GM21717 (cell line): ENCODE data around the gene METTL26.

Source experiments
- ATAC-seq: cut with Tn5 transposase; IDR thresholded peaks from one replicate; pipeline ENCODE4 v1.9.1; 2021; ENCODE audit warnings: mild to moderate bottlenecking, moderate library complexity; ENCODE audit not compliant: unreplicated experiment

Gene METTL26

DNA sequence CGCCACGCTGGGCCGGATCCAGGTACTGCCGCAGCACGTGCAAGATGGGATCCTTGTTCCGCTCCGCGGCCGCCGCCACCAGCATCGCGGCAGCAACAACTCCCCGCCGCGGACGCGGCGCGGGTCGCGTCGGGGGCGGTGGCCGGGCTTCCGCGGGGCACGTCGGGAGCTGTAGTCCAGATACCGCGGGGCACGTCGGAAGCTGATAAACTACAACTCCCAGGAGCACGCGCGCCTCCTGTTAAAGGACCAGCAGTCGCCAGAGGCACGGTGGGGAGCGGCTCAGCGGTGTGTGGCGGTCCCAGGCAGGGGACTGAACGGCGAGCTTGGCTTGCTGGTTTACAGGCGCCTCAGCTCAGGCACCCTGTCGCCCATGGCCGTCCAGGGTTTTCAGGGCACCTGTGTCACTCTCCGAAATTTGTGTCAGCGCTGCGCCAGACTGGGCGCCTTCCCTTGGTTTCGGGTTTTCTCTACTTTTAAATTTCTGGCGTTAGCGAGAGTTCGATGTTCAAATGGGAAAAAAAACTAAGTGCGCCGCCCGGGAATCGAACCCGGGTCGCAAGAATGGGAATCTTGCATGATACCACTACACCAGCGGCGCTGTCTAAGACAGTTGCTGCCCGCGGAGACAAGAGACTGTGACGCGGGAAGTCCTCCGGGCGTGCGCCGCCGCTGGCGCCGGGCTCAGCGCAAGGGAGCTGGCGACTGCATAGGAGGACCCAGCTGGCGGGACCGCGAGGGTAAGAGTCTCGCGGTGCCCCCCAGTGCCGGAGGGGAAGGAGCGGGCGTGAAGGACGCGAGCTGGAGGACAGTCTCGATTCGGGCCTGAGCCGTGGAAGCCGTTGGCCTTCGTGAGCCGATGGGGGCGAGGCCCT lies at the start of gene METTL26:
METTL26 (minus strand) TSS at position 100 of the 875 bp plus-strand sequence; CDS start at position 85, 15 bp downstream.
- peak; percentile 57 for ATAC-seq

DNA sequence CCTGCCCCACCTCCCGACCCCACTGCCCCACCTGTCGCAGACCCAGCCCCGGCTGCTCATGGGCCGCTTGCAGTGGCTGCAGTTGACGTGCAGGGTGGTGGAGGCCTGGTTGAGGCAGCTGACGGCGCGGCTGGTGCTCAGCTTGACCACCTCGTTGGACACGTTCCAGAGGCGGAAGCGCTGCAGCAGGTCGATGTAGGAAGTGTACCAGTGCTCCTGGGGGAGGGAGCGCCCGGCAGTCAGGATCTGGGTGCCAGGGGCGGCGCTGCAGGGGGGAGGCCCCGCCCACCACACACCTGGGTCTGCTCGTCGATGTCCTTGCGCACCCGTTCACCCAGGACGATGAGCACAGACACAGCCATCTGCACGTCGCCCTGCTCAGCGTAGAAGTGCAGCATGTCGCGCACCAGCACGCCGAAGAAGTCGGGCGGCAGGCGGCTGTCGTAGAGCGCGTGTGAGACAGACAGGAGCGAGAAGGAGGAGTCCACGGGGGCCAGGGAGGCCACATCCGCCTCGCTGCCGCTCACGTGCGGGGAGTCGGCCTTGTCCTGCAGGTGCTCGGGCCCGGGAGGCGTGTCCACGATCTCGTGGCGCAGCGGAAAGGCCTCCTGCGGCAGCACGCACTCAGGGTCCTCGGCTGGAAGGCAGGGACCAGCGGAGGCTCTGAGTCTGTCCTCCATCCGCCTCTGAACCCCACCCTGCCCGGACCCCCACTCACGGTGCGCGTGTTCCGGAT lies 49.0 kb upstream of the METTL26 start:
- ATAC-seq: no peak

DNA sequence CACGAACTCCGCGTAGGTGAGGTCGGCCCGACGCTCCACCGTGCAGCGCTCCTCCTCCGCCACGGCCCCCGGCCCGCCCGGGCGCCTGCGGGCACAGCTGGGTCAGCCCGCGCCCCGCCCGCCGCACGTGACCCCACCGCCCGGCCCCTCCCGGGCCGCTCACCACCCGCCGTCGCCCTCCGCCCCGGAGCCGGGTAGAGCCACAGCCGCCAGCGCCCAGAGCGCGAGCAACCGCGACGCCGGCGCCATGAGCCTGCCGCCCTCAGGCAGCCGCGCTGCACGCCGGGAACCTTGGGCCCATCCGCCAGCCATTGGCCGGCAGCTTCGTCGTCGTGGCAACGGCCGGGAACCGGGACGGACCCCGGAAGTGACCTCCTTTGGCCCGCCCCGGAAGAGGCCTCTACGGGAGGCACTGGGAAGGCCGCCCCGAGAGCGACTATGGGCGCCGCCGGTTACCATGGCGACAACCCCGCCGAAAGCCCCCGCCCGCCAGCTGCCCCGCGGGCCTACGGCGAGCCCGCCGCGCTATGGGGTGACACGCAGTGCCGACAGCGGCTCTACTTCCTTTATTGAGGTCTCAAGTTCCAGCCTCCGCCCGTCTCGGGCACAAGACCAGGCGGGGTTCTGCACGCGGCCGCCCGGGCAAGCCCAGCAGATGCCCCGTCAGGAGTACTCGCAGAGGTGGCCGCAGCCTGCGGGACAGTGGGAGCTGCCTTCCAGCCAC lies 48.1 kb upstream of the METTL26 start, which contains the start of gene JMJD8:
JMJD8 (minus strand) TSS at position 264 of the 724 bp plus-strand sequence; CDS start at position 249, 15 bp downstream.
- ATAC-seq: peak; percentile 39

DNA sequence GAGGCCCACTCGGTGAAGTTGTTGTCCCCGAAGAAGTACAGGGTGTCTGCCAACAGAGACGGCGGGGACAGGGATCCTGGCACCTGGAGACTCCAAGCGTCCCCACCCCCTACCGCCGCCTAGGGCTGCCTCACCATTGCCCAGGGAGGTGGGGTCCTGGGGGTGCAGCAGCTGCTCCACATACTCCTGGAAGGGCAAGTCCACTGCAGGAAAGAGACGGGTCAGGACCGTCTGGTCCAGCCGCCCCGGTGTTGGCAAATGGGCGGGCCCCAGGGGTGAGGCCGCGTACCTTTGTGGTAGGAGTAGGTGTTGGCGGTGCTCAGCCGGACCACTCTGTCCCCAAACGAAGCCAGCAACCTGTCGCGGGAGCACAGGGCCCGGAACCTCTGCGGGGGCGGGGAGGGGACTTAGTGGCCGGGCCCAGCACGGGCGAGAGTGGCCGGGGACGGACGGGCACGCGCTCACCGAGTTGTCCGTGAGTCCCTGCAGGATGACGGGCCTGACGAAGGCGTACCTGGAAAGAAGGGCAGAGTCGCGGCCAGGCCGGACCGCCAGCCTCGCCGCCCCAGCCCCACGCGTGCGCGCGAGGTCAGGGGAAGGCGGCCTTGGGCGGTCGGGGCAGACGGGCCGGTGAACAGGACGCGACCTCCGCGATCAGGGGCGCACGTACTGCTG lies 47.4 kb upstream of the METTL26 start:
- ATAC-seq: no peak

DNA sequence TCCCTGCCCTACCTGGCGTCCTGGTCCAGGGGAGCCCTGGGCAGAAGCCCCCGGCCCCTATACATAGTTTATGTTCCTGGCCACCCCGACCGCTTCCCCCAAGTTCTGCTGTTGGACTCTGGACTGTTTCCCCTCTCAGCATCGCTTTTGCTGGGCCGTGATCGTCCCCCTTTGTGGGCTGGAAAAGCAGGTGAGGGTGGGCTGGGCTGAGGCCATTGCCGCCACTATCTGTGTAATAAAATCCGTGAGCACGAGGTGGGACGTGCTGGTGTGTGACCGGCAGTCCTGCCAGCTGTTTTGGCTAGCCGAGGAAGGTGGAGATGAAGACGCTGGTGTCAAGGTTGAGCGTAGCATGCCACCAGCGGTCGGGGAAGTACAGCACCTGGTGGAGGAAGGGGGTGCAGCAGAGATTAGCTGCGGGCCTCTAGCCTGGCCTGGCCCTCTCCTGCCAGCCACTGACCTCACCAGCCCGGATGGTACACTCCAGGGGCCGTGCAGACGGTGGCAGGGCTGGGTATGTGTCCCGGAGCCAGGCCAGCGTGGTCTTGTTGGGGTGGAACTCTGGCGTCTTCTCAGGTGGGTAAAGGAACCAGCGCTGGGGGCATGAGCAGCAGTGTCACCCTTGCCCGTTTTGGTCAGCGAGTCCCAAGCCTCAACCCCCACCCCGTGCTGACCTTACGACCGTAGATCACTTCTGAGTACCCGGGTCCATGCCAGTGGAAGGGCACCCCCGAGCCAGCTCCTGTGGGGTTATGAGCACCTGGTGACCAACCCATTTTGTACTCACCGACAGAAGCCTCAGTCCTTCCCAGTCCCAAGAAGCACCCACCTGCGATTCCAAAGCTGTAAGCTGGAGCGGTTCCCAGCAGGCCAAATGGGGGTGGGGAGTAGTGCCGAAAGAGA lies 46.6 kb upstream of the METTL26 start:
- ATAC-seq: no peak

DNA sequence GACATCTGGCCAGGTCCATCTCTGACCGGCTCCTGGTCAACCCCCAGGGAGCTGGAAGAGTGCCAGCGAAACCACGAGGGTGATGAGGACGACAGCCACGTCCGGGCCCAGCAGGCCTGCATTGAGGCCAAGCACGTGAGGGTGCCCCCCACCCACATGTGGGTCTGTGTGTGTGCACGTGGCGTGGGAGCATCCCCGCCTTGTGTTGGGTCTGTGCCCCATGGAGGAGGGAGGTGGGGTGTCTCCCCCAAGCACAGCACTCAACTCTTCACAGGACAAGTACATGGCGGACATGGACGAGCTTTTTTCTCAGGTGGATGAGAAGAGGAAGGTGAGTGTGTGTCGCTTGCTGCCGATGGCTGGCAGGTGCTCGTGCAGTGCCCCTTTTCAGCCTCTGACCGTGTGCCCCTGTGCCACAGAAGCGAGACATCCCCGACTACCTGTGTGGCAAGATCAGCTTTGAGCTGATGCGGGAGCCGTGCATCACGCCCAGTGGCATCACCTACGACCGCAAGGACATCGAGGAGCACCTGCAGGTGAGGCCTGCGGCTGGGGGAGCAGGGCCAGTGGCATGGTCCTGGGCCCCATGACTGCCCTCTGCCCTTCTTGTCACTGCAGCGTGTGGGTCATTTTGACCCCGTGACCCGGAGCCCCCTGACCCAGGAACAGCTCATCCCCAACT lies 45.8 kb upstream of the METTL26 start:
- no peak for ATAC-seq

DNA sequence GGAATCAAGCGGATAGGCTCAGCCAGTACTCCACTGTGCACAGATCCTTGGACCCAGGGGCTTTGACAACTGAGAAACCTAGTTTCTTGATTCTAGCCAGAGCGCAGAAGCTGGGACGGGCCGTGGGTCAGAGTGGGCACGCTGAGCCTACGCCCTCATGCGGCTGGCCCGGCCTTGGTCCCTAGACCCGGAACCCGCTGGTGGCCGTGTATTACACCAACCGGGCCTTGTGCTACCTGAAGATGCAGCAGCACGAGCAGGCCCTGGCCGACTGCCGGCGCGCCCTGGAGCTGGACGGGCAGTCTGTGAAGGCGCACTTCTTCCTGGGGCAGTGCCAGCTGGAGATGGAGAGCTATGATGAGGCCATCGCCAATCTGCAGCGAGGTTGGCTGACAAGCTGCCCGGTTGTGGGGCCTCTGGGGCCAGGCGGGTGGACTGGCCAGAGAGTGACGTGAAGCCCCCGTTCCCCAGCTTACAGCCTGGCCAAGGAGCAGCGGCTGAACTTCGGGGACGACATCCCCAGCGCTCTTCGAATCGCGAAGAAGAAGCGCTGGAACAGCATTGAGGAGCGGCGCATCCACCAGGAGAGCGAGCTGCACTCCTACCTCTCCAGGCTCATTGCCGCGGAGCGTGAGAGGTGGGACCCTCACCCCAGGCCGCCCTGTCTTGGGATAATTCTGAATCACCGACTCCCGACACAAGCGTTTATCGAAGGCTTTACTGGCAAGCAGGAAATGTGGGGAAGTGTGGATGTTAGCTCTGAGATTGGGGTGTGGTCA lies 45.1 kb upstream of the METTL26 start:
- no peak for ATAC-seq

DNA sequence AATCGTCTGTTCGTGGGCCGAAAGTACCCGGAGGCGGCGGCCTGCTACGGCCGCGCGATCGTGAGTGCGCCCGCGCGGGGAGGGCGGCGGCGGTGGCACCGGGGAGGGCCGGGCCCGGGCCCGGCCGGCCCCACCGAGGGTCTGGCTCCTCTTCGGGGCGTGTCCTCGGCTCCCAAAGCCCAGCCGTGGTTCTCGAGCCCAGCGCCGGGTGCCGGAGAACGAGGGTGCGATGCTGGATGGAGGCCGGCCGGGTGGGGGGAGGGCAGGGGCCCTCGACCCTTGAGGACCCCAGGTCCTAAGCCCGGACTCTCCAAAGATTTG lies 44.5 kb upstream of the METTL26 start:
- ATAC-seq: no peak

DNA sequence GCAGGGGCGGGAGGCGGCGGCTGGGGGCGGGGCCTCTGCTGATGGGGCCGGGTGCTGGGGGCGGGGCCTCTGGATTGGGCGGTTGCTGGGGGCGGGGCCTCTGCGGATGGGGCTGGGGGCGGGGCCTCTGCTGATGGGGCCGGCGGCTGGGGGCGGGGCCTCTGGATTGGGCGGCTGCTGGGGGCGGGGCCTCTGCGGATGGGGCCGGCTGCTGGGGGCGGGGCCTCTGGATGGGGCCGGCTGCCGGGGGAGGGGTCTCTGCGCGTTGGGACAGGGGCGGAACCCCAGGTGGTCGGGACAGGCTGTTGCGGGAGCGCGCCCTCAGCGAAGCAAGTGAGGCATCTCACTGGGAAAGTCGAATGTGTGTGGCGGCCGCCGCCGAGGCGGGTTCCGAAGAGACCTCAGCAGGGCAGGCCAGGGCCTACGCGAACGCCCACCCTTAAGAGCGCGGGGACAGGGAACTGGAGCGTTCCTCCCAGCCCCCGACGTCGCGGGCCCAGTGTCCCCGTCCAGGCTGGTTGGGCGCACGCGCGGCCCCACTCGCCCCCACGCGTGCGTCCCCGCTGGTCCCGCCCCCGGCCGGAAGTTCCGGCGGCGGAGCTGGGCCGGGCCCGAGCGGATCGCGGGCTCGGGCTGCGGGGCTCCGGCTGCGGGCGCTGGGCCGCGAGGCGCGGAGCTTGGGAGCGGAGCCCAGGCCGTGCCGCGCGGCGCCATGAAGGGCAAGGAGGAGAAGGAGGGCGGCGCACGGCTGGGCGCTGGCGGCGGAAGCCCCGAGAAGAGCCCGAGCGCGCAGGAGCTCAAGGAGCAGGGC lies 43.9 kb upstream of the METTL26 start, which contains the start of gene STUB1:
STUB1 (plus strand) TSS at position 597 of the 811 bp plus-strand sequence; CDS start at position 713, 116 bp downstream.
- ATAC-seq: peak; percentile 31

DNA sequence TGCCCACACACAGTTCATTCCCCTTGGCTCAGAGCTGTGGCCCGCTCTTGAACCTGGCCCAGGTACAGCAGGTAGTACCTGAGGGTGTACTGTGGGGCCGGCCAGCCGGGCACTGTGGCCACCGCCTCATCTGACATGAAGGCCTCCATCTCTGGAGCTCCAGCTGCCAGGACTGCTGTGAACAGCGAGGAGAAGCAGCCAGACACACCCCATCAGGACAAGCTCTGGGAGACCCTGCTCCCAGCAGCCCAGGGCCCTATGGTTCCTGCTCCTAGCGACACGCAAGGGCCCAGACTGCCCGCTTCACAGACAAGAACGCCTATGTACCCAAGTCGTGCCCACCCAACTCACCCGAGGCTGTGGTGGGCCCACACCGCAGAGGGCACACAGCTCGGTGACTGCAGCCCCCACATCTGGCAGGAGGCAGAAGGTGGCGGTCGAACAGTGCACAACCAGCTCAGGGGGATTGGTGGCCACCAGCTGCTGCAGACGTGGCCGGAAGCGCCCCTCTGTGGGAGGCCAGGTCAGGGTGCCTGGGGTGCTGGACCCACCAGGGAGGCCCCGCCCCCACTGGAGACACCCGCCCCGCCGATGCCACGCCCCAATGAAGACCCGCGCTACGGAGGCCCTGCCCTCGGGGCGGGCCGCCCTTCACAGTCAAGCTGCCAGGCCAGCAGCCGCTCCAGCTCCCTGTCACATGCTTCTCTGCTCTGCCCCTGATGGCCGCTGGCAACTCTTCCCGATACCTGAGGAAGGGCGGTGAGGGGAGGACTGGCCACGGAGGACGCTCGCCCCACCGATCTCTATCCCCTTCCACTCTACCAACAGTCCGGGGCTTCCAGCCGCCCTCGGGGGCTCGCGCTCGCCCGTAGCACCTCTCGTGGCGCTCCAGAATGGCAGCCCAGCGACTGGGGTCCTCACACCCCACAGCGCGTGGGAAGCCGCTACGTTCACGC lies 43.0 kb upstream of the METTL26 start:
- no peak for ATAC-seq

DNA sequence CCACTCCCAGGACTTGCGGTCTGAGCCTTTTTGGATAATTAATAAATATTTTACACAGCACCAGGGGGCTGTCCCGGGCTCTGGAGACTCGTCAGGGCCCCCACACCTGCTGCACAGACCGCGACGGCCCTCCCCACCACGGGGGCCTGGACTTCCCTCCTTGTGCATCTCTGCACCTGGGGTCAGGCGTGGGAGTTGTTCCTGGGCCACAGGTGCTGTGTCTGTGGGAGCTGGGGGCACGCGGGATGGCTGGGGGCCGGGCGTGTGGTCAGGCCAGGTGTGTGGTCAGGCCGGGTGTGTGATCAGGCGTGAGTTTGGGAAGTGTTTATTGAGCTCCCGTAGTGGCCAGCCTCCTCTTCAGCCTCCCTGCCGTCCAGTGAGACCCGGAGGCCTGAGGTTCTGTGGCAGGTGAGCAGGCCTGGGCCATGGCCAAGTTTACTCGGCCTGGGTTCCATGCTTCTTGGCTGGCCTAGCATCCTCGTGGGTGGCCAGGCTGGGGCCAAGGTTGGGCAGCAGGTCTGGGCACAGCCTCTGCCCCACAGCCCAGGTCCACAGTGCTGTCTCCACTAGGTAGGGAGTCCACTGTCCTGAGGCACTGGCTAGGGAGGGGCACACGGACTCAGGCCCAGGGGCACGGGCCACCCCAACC lies 42.2 kb upstream of the METTL26 start:
- no peak for ATAC-seq

DNA sequence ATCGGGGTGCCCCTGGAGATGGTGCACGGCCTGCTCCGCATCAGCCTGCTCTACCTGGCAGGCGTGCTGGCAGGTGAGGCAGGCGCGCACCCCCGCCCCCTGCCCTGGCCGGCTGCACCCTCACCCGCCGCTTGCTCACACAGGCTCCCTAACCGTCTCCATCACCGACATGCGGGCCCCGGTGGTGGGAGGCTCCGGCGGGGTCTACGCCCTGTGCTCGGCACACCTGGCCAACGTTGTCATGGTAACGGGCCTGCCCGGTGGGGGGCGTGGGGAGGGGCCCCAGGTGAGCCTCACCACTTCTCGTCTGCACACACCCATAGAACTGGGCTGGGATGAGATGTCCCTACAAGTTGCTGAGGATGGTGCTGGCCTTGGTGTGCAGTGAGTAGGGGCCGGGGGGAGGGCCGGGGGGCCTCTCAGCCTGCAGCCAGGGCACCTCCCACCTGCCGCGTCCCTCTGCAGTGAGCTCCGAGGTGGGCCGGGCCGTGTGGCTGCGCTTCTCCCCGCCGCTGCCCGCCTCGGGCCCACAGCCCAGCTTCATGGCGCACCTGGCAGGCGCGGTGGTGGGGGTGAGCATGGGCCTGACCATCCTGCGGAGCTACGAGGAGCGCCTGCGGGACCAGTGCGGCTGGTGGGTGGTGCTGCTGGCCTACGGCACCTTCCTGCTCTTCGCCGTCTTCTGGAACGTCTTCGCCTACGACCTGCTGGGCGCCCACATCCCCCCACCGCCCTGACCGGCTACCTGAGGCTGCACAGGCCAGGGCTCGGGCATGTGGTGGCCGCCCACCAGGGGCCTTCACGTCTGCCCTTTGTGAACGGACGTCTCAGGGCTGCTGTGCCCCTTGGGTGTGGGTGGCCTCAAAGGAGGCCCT lies 41.4 kb upstream of the METTL26 start:
- ATAC-seq: no peak

DNA sequence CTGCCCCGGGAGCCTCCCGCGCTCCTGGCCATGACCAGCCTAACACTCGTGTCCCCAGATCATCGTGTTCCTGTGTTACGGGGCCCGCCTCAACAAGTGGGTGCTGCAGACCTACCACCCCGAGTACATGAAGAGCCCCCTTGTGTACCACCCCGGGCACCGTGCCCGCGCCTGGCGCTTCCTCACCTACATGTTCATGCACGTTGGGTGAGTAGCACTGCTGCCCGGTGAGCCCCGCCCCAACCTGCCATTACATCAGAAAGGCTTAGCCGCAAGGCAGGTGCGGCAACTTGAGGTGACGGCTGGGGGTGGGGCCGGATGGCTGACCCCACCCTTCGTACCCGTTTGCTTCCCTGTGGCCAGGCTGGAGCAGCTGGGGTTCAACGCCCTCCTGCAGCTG lies 40.8 kb upstream of the METTL26 start:
- no peak for ATAC-seq

DNA sequence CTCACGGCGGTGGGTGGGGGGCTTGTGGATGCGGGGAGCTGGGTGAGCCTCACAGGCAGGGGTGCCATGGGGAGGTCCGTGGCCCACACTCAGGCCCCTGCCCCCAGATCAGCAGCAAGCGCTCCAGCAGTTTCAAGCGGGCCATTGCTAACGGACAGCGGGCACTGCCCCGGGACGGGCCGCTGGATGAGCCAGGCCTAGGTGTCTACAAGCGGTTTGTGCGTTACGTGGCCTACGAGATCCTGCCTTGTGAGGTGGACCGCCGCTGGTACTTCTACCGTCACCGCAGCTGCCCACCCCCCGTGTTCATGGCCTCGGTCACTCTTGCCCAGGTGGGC lies 40.4 kb upstream of the METTL26 start:
- no peak for ATAC-seq
